Ovary (tissue), 3 donors: ENCODE results near the gene UGT1A5.

Experiments used
- EP300 ChIP-seq: sonication (generic); formaldehyde crosslinking; IDR thresholded peaks from one replicate; pipeline ENCODE4 v1.6.1; 2017; ENCODE audit warnings: antibody characterized with exemption
- POLR2A ChIP-seq: fragments of 450-650 bp; IDR thresholded peaks from one replicate; pipeline ENCODE4 v1.6.1; 2017; ENCODE audit warnings: antibody characterized with exemption, mild to moderate bottlenecking, moderate library complexity
- TF ChIP-seq, protein P1 (sequence below), 3 donors: fragments of 450-650 bp in 2 of 3; fragments of 200-600 bp in 1 of 3; IDR thresholded peaks; one replicate each; pipeline versions ENCODE4 v1.5.1 to v1.8.0; 2016 to 2022; ENCODE audit warnings: antibody characterized with exemption in 3 of 3, mild to moderate bottlenecking in 1 of 3
- donor health status: DM: no; HTN: no; CAD: no.

DNA sequence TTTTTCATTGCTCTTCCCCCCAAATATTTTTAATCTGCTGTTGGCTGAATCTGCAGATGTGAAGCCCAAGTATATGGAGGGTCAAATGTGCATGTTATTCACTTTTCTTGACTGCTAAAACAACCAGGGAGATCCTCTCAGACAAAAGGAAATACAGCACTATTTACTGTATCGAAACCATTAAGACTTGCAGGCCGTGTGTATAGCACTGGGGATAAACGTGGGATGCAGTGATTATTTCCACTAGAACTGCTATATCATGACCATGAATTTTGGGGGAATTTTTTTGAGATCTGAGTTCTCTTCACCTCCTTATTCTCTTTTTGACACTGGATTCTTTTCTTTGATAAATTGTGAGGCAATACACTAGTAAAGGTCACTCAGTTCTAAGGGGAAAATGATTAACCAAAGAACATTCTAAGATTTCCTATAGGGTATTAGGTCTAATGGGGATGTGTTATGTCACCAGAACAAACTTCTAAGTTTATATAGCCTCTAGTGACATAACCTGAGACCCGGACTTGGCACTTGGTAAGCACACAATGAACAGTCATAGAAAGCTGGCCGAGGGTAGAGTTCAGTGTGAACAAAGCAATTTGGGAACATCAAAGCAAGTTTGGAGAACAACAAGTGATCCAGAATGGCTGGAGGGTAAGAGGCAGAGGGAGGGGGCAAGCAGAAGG, 32.5 kb downstream of the UGT1A5 start:
- TF ChIP-seq, protein P1, sequence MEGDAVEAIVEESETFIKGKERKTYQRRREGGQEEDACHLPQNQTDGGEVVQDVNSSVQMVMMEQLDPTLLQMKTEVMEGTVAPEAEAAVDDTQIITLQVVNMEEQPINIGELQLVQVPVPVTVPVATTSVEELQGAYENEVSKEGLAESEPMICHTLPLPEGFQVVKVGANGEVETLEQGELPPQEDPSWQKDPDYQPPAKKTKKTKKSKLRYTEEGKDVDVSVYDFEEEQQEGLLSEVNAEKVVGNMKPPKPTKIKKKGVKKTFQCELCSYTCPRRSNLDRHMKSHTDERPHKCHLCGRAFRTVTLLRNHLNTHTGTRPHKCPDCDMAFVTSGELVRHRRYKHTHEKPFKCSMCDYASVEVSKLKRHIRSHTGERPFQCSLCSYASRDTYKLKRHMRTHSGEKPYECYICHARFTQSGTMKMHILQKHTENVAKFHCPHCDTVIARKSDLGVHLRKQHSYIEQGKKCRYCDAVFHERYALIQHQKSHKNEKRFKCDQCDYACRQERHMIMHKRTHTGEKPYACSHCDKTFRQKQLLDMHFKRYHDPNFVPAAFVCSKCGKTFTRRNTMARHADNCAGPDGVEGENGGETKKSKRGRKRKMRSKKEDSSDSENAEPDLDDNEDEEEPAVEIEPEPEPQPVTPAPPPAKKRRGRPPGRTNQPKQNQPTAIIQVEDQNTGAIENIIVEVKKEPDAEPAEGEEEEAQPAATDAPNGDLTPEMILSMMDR (IDR thresholded peaks at IDR 0.05), result no peak
- no peak for TF ChIP-seq POLR2A
- no peak for TF ChIP-seq EP300
